ENCODE measurements around the gene GNB1L. TPM values are rescaled to one million over a fixed set of nuclear protein-coding genes. Genes with fewer than 3 reads are reported as not detected.

GNB1L gene
- total RNA-seq, 1 donor from 2014 or later = 9.9 TPM

GRCh38 chr22:19843107-19843856 lies 11.4 kb downstream of the GNB1L start:
- no peaks in the 10 kb centered on the region for H3K36me3 Mint-ChIP-seq
- H3K27ac Mint-ChIP-seq = peak overlapping the region; percentile 66
- no peaks in the 10 kb centered on the region for H3K9me3 Mint-ChIP-seq
- peak in 1 of 2 experiments; percentile 39 for DNase-seq (ENCODE audit: low spot score in 2 of 2, unreplicated experiment in 2 of 2)
- TF ChIP-seq, protein P1, sequence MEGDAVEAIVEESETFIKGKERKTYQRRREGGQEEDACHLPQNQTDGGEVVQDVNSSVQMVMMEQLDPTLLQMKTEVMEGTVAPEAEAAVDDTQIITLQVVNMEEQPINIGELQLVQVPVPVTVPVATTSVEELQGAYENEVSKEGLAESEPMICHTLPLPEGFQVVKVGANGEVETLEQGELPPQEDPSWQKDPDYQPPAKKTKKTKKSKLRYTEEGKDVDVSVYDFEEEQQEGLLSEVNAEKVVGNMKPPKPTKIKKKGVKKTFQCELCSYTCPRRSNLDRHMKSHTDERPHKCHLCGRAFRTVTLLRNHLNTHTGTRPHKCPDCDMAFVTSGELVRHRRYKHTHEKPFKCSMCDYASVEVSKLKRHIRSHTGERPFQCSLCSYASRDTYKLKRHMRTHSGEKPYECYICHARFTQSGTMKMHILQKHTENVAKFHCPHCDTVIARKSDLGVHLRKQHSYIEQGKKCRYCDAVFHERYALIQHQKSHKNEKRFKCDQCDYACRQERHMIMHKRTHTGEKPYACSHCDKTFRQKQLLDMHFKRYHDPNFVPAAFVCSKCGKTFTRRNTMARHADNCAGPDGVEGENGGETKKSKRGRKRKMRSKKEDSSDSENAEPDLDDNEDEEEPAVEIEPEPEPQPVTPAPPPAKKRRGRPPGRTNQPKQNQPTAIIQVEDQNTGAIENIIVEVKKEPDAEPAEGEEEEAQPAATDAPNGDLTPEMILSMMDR (IDR thresholded peaks at IDR 0.05; ENCODE audit: unreplicated experiment) = no peak
- H3K4me1 Mint-ChIP-seq = peaks cover 51% of the 10 kb centered on the region
- H3K27me3 Mint-ChIP-seq (ENCODE audit: low read depth) = no peaks in the 10 kb centered on the region
- no peak overlapping the region for H3K4me3 Mint-ChIP-seq

DNA sequence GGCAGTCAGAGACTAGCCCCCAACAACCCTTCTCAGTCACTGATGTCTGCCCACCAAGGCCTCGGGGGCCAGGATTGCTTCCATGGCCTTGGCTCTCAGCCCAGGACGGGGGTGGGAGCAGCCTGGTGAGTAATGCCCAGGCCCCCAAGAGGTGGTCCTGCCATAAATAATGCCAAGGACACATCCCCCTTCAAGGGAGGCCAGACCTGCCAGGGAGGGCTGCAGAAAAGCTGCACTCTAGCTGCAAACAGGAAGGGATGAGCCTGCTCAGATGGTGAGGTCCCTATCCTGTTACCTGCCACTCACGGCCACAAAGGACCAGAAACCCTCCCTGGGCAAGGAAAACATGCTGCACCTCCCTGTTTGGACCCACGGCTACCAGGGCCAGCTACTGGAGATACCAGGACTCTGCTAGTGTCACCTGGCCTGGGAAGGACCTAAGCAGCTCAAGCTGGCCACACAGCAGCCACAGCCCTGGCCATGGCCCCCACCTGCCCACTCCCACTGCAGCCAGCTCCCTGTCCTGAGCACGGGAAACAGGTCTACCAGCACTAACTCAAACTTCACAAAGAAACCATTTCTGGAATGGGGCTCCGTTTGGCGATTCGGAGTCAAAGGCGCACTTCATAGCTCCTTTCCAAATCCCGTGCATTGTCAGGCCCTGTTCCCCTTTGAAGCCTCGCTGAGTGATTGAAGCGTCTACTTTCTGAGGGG lies 12.1 kb downstream of the GNB1L start:
- TF ChIP-seq, protein P1 (IDR thresholded peaks at IDR 0.05; ENCODE audit: unreplicated experiment) = no peak
- no peaks in the 10 kb centered on the region for H3K36me3 Mint-ChIP-seq
- H3K9me3 Mint-ChIP-seq = no peaks in the 10 kb centered on the region
- H3K4me3 Mint-ChIP-seq = no peak overlapping the region
- peaks cover 46% of the 10 kb centered on the region for H3K4me1 Mint-ChIP-seq
- DNase-seq (ENCODE audit: low spot score in 2 of 2, unreplicated experiment in 2 of 2) = no peak
- peak overlapping the region; percentile 66 for H3K27ac Mint-ChIP-seq
- H3K27me3 Mint-ChIP-seq (ENCODE audit: low read depth) = no peaks in the 10 kb centered on the region

DNA sequence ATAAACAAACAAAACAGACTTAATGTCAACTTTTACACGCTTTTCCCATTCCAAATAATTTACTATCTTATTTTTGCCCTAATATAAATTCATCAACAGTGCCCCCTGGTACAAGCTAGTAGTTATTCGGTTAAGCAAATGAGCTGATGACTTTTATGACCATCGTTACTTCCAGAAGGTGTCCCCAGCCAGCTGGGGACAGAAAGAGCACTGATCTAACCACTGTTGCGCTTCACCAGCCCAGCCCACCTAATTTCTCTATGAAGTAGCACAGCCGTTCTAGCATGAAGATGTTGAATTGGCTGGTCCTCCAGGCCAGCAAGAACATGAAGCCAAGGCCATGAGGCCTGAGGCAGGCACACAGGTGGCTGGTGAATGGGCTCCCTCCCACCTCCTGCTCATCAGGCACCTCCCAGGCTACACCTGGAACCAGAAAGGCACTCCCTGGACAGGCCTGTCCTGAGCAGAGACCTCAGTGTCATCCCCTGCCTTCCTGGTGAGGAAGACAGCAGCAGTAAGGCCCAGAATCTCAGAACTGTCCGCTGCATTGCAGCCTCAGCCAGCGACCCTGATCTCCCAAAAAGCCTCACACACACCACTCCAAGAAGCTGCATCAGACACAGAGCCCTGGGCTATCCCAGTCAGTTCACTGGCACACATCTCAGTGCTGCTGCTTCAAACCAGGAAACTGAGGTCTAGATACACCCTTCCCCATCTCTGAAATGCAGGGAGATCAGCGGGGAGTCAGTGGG lies 12.9 kb downstream of the GNB1L start:
- DNase-seq (ENCODE audit: low spot score in 2 of 2, unreplicated experiment in 2 of 2) = no peak
- H3K4me3 Mint-ChIP-seq = no peak overlapping the region
- TF ChIP-seq, protein P1 (IDR thresholded peaks at IDR 0.05; ENCODE audit: unreplicated experiment) = no peak
- H3K9me3 Mint-ChIP-seq = no peaks in the 10 kb centered on the region
- H3K27me3 Mint-ChIP-seq (ENCODE audit: low read depth) = no peaks in the 10 kb centered on the region
- no peaks in the 10 kb centered on the region for H3K36me3 Mint-ChIP-seq
- H3K27ac Mint-ChIP-seq = no peak overlapping the region
- peaks cover 46% of the 10 kb centered on the region for H3K4me1 Mint-ChIP-seq

DNA sequence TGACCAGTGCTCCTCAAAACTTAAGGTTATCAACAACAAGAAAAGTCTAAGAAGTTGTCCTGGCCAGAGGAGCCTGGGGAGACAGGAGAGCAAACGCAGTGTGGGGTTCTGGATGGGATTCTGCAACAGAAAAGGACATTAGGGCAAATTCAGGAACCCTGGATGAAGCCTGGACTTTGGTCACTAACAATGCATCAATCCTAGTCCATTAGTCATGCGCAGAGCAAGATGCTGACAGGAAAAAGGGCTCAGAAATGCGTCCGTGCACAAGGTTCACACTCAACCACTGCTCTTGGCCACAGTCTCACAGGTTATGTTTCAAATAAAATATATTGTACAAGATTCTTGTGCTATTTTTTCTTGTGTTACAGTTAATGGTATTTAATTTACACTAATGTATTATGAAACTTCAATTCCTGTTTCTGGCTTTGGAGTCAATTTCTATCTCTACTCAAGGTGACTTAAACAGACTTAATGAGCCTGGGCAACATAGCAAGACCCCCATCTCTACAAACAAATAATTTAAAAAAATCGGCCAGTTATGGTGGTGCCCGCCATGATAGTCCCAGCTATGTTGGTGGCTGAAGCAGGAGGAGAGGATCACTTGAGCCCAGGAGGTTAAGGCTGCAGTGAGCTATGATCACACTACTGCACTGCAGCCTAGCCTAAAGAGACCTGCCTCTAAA lies 13.6 kb downstream of the GNB1L start:
- TF ChIP-seq, protein P1 (IDR thresholded peaks at IDR 0.05; ENCODE audit: unreplicated experiment) = no peak
- H3K9me3 Mint-ChIP-seq = no peaks in the 10 kb centered on the region
- H3K27ac Mint-ChIP-seq = no peak overlapping the region
- no peaks in the 10 kb centered on the region for H3K36me3 Mint-ChIP-seq
- no peak overlapping the region for H3K4me3 Mint-ChIP-seq
- no peaks in the 10 kb centered on the region for H3K27me3 Mint-ChIP-seq (ENCODE audit: low read depth)
- H3K4me1 Mint-ChIP-seq = peaks cover 45% of the 10 kb centered on the region
- DNase-seq (ENCODE audit: low spot score in 2 of 2, unreplicated experiment in 2 of 2) = no peak

DNA sequence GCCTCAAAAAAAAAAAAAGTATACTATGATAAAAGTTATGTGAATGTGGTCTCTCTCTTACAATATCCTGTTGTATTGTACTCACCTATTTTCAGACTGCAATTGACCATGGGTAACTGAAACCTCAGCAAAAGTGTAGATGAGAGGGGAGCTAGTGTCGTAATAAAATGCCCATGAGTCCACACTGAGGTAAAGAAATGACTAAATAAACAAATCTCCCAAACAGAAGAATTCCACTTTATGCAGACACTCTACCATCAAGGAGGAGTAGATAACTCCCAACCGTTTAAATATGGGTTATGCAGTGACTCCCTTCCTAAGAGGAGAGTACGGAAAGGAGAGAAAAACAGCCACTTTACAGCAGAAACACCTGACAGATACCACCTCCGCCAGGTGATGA lies 14.6 kb downstream of the GNB1L start:
- TF ChIP-seq, protein P1 (IDR thresholded peaks at IDR 0.05; ENCODE audit: unreplicated experiment) = no peak
- Mint-ChIP-seq H3K4me3 (no peak overlapping the region), H3K27ac (no peak overlapping the region), H3K4me1 (peaks cover 36% of the 10 kb centered on the region), H3K9me3 (no peaks in the 10 kb centered on the region), H3K27me3 (ENCODE audit: low read depth) (no peaks in the 10 kb centered on the region), H3K36me3 (no peaks in the 10 kb centered on the region)
- no peak for DNase-seq (ENCODE audit: low spot score in 2 of 2, unreplicated experiment in 2 of 2)

Data from mesothelial cell of epicardium (in vitro differentiated cells).